GM18868 (cell line): Measurements from ENCODE around the gene TNFAIP8L1.

Source experiments
- ATAC-seq: cut with Tn5 transposase; IDR thresholded peaks from one replicate; pipeline ENCODE4 v1.9.1; 2021; ENCODE audit warnings: mild to moderate bottlenecking, moderate library complexity; ENCODE audit not compliant: unreplicated experiment

Gene TNFAIP8L1

DNA sequence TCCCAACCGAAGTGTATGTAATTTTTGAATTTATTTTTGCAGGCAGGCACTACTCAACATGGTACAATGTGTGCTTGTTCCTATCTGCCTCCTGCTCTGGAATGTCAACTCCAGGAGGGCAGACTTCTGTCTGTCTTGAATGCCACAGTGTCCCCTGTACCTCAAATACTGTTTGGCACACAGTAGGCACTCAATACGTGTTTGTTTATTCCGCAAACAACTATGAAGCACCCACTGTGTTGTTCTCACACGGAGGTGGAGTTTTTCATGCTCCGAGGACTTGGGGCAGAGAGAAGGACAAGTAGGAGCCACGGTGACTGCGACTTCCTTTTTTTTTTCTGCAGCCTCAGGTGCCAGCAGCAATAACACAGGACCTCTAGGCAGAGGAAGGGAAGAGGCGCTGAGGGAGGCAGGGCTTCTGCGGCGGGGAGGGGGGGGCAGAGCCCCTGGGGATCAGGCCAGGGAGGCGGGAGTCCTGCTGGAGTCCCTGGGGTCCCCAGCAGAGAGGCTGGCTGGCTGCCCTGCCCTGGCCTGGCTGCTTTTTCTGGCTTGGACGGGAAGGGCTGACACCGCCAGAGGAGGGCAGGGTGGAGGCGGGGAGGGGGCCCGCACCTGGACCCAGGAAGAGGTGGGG lies 29.3 kb upstream of the TNFAIP8L1 start:
- no peak for ATAC-seq

DNA sequence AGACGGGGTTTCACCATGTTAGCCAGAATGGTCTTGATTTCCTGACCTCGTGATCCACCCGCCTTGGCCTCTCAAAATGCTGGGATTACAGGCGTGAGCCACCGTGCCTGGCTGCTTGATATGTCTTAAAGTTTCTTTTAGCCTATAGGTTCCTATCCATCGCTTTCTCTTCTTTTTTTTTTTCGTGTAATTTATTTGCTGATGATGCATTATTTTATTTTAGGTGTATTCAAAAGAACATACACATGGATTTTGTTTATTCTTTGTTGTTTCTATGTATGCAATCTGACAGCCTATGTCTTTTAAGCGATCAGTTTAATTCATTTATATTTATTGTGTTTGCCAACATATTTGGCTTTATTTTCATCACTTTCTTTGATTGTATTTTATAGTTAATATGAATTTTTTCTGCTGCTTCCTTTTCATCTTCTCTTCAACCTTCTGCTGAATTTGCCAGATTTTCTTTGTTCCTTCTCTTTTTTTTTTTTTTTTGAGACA lies 26.0 kb upstream of the TNFAIP8L1 start:
- no peak for ATAC-seq

DNA sequence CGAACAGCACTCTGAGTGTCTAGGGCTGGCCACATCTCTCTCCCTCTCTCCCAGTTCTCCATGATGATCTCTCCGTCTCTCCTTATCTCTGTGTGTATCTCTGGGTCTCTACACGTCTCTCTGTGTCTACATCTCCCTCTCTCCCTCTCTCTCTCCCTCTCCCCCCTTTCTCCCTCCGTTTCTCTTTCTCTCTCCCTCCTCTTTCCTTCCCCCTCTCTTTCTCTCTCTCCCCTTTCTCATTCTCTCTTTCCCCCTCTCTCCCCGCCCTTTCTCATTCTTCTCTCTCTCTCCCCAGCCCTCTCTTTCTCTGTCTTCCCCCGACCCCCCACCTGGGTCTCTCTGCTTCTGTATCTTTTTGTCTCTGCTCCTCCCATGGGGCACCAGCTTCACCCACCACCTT lies 21.3 kb upstream of the TNFAIP8L1 start:
- no peak for ATAC-seq

DNA sequence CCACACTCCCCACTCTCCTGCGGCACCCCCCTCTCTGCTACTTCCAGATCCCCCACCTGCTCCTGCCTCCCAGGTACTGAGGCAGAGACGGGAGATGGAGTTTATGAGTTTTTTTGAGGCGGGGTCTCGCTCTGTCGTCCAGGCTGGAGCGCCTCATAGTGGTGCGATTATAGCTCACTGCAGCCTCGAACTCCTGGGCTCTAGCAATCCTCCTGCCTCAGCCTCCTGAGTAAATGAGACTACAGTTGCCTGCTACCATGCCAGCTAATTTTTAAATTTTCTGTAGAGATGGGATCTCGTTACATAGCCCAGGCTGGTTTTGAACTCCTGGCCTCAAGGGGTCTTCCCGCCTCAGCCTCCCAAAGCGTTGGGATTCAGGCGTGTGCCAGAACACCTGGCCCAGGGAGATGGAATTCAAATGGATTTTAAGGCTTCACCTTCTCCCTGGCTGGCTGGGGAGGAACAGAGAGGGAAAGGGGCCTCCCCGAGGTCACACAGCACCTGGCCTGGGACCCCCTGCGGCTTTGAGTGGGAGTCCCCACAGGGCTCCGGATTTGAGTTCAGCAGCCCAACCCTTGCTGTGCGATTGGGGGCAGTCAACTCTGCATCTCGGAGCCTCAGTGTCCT lies 19.5 kb upstream of the TNFAIP8L1 start:
- no peak for ATAC-seq

DNA sequence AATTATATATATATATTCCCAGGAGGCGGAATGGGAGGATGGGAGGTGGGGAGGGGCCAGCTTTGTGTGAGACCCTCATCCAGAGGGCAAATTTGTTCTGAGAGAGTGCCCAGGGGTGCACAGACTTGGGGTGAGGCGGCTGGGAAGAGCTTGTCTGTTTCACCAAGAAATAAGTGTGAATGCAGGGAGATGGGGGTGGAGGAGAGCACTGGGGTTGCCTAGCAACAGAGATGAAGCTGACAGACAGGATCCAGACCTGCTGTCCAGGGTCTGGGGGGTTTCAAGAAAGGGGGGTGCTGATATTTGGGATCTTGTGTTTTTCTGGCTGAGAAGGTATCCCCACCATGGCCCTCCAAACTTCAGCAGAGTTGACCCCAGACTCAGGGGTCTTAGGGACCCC lies 18.6 kb upstream of the TNFAIP8L1 start:
- no peak for ATAC-seq

DNA sequence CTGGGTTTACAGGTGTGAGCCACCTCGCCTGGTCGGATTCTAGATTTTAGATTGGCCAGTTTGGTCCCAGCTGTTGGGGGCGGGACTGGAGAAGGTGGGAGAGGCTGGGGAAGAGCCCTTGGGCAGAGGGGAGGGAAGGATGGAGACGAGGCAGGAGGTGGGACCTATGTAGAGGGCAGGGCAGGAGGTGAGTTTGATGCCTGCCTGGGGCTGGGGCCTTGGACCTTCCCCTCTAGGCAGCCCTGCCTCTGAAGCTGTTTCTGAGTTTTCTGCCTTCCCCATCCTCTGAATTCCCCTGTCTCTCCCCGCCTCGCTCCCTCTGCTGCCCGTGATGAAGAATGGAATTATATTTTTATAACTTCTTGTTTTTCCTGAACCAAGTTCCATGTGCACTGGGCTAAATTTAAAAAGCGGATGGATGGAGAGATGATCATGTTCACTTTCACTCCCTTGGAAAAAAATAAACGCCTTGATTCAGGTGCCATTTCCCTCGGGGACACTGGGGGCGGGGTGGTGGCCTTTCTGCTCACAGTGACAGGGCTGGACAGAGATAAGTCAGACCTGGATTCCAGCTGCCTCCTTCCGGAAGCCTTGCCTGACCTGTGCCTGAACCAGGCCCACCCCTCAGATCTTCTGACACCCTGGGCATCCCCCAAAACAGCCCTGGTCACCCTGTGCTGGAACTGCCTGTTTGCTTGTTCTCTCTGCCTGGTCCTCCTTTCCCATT lies 16.5 kb upstream of the TNFAIP8L1 start:
- ATAC-seq: no peak

DNA sequence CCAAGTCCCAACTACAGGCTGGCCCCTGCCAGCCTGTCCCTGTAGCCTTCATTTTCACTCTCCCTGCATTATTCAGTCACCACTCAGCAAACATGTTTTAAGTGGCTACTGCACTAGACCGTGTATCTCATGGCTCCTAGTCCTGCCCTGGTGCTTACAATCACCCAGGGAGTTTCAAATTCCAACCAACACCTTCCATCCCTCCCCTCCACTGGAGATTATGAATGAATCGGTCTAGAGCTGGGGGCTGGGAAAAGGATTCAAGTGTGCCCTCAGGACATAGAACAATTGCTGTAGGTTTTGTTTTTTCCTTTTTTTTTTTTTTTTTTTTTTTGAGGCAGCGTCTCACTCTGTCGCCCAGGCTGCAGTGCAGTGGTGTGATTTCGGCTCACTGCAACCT lies 15.0 kb upstream of the TNFAIP8L1 start:
- ATAC-seq: no peak

DNA sequence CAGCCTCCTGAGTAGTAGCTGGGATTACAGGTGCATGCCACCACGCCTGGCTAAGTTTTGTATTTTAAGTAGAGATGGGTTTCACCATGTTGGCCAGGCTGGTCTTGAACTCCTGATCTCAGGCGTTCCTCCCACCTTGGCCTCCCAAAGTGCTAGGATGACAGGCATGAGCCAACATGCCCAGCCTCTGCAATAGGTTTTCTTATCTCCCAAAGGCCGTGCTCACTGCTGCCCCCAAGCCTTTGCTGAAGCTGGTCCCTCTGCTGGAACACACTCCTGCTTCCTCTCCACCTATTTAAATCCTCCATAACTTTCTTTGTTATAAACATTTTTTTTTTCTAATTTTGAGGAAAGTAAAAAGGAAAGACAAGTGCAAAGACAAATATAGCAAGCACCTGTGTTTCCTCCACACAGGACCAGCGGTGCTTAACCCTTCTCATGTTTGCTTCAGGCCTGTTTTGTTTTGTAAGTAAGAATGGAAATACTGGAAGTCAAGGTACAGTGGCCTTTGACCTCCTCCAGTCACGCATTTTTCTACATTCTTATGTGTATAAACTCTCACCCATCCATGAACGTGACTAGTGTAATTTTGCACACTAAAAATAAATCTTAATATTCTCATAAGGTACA lies 14.5 kb upstream of the TNFAIP8L1 start:
- ATAC-seq: no peak

DNA sequence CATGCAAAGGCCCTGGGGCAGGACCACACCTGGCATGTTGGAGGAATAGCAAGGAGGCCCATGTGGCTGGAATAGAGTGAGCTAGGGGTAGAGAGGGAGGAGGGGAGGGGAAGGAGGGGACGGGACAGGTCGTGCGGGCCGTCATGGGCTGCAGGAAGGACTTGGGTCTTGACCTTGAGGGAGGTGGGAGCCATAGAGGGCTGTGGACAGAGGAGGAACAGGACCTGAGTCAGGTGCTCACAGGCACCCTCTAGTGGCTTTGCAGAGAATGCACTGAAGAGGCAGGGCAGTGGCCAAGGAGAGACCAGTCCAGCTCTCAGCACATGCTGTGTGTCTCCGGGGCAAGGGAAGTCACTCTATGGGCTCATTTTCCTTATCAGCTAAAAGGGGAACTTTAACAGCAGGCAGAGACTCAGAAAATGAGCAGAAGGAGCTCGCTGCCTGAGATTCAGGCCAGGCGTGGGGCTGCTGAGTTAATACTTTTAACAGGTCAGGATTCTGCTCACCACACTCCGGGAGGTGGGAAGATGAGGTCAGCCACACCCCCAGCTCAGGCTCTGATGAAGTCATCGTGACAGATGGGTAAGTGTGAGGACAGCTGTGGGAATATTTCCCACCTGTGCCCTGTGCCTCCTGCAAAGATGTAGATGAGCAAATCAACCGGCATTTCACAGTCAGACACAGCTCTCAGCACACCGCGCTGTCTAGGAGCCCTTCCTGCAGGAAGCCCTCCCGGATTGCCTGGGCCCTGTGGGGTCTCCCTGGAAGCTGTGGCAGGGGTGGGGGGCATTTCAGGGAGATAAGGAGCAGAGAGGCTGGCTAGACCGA lies 6.0 kb upstream of the TNFAIP8L1 start:
- ATAC-seq: no peak

DNA sequence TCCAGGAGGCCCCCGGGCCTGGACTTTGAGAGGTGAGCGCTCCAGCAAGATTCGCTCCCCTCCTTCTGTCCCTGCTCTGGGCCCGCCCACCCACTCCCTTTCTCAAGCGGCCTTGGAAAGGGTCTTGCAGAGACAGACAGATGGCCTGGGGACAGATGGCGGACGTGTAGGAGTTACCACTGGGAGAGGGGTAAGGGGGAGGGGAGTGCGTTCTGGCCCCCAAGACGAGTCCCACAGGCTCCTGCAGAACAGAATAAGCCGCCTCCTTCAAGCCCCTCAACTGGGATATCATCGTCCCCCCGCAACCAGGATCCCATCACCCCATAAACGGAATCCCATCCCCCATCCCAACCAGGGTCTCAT lies 3.6 kb upstream of the TNFAIP8L1 start:
- no peak for ATAC-seq

DNA sequence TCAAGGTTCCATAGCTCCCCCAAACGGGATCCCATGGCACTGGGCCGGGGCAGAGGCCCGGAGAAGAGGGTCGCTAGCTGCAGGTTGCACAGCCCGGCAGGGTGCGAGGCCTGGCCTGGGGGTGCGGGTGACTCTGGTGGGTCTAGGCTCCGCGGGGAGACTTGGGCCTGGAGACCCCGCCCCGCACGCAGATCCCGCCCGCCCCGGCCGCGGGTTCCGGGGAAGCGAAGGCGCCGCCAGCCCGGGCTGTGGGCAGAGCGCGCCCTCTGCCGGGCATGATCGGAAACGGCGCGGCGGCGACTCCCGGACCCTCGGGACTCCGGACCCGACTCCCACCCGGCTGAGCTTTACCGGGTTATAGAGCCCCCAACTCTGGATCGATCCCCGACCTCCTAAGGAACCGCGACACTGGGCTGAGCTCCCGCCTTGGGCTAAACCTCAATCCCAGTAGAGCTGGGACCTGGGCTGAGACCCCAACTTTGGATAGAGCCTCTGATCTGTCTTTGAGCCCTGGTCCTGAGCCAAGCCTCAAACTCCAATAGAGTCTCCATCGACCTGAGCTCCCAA lies 3.1 kb upstream of the TNFAIP8L1 start:
- no peak for ATAC-seq

DNA sequence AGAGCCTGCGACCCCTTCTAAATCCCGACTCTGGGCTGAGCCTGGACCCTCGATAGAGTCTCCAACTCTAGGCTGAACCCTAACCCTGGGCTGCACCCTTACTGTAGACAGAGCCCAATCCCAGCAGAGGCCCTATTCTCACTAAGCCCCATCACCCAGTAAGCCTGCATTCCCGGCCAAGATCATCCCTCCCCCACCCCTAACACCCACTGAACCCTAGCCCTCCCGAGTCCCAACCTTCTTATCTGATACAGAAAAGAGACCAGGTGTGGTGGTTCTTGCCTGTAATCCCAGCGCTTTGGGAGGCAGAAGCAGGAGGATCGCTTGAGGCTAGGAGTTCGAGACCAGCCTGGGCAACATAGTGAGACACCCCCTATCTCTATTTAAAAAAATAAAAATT lies 2.6 kb upstream of the TNFAIP8L1 start:
- ATAC-seq: no peak

DNA sequence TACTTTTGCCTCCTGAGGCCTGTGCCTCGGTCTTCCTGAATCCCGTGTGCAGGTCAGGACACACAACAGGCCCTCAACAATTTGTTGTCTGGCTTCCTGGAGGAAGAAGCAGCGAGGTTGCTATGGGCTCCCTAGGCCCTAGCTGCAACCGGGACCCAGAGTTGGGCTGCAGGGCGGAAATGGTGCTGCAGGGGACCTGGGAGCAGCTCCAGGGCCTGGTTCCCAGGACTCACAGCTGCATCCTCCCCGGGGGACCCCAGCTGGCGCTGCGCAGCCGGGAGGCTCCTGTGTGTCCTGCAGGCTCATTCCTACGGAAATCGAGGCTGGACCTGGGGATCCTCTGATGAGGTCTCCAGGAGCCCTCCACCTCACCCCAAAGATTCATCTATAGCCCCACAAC lies 999 bp upstream of the TNFAIP8L1 start:
- ATAC-seq: no peak

DNA sequence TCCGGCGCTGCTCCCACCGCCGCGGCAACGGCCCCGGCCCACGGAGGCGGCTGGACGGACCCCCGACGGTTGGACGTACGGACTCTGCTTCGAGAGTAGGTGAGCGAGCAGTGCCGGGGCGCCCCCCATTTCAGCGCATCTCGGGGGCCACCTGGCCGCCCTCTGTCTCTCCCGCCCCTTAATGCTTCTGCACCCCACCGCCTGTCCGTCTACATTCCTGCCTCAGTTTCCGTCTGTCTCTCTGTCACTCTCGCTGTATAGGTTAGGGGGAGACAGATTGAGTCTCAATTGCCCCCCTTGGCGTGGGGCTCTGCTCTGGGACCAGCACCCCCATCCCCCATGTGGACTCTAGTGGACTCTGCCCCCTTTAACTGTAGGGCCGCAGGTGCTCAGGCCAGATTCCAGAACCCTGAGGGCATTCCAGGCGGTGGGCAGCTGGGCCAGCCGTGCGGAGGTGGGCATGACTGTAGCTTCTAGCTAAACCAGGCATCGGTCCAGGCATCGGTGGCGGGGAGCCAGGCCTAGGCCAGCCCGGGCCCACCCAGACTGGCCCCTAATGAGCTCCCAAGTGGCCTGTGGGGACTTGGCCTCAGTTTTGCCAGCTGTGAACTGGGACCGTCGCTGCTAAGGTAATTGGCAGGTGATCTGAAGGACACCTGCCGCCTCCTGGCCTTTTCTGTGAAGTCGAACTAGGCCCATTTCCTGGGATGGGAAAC lies 373 bp downstream of the TNFAIP8L1 start:
- ATAC-seq: no peak

DNA sequence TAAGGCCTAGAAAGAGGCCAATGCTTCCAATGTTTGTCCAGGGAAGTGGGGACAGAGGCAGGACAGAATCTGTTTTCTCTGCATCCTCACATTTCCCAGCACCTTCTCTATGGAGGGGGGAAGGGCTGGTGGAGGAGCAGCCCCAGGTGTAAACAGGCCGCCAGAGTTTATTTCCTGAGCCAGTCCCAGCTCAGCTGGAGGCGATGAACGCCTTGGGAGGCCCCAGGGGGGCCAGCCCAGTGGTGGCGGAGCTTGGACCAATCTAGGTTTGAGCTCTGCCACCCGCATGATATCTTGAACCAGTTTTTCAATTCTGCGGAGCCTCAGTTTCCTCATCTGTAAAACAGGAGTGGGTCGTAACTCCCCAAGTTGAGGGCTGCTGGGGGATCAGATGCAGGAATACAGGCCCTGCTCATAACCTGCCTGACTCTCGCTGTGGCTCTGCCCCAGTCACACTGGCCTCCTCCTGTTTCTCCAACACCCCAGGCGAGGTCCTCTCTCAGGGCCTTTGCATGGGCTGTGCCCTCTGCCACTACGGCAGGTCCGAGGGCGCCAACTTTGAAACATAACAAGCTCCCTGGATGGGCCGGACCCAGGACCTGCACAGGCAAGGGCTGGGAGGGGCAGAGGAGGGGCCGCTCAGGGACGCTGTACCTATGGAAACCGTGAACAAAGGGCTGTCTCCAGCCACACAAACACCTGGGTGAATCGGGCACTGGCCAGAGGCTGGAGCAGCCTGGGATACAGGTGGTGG lies 1.1 kb downstream of the TNFAIP8L1 start:
- no peak for ATAC-seq

DNA sequence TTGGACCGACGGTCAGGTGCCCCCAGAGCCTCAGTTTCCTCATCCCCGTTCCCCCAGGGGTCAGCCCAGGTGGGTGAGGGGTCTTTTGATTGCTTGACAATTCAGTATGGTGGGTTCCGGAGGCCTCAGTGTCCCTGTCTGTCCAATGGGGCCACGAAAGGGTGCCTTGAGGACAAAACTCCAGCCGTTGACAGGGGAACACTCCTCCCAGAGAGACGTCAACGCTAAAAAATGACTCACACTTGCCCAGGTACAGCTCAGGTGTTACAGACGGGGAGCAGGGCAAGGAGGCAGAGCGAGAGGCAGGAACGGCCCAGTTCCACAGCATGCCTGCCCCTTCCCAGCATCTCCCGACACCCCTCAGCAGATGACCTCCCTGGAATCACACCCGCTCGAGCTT lies 1.8 kb downstream of the TNFAIP8L1 start:
- no peak for ATAC-seq

DNA sequence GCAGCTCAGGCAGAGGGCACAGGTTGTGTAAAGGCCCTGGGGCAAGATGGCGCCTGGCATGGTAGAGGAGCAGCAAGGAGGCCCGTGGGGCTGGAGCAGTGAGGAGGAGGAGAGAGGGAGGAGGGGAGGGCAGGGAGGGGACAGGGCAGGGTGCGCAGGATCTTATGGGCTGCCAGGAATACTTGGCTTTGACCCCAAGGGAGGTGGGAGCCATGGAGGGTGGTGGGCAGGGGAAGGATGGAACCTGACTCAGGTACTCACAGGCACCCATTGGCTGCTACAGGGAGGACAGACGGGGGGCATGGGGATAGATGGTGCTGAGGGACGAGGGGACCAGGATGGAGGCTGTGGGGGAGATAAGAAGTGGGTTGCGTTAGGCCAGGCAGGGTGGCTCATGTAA lies 3.3 kb downstream of the TNFAIP8L1 start:
- ATAC-seq: no peak

DNA sequence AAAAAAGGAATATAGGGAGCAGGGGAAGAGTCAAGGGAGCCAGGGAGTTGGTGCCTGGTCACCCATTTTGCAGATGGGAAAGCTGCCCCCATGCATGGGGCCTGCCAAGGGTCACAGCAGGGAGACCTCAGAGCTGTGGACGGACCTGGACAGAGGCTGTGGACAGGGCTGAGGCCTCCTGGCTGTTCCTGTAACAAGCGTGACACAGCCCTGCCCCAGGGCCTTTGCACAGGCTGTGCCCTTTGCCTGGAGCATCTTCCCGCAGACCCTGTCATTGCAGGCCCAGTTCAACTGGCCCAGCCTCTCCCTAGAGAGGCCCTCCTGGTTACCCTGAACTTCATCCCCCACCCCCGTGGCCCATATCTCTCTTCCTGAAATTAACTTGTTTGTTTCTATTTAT lies 6.4 kb downstream of the TNFAIP8L1 start:
- ATAC-seq: no peak
